GM12878 (cell line): ENCODE data around the gene PPM1A. TPM values are rescaled to one million over a fixed set of nuclear protein-coding genes. Genes with fewer than 3 reads are reported as not detected.

Experiments used
- BACH1 ChIP-seq: fragments of 450-650 bp; IDR thresholded peaks from 2 replicates; pipeline ENCODE4 v1.6.1; 2017; ENCODE audit warnings: mild to moderate bottlenecking, borderline replicate concordance
- CEBPZ ChIP-seq: fragments of 150-350 bp; IDR thresholded peaks from 2 replicates; pipeline ENCODE4 v1.6.1; 2016; ENCODE audit warnings: low read depth, low read length
- DPF2 ChIP-seq: fragments of 450-650 bp; IDR thresholded peaks from 2 replicates; pipeline ENCODE4 v1.6.1; 2017; ENCODE audit warnings: mild to moderate bottlenecking
- FOS ChIP-seq: IDR thresholded peaks from 3 replicates; pipeline ENCODE4 v1.6.1; 2011; ENCODE audit warnings: borderline replicate concordance; ENCODE audit not compliant: insufficient read length; ENCODE audit errors: extremely low read depth
- FOXM1 ChIP-seq: IDR thresholded peaks from 2 replicates; pipeline ENCODE4 v1.6.1; 2012; ENCODE audit warnings: low read depth, mild to moderate bottlenecking, inconsistent platforms, low read length, moderate library complexity
- HDAC2 ChIP-seq: fragments of 200-600 bp; sonication (generic); IDR thresholded peaks from 2 replicates; pipeline ENCODE4 v1.6.1; 2017
- IKZF2 ChIP-seq, 2 experiments: fragments of 450-650 bp; IDR thresholded peaks; 2 replicates each; pipeline ENCODE4 v1.6.1; 2017; ENCODE audit warnings: mild to moderate bottlenecking in 2 of 2, moderate library complexity in 2 of 2
- KDM1A ChIP-seq: fragments of 200-600 bp; sonication (generic); IDR thresholded peaks from 2 replicates; pipeline ENCODE4 v1.6.1; 2016; ENCODE audit warnings: borderline replicate concordance
- MAX ChIP-seq: IDR thresholded peaks from 2 replicates; pipeline ENCODE4 v1.6.1; 2012; ENCODE audit warnings: low read depth, low read length, improper control_type of control experiment
- MEF2B ChIP-seq: fragments of 450-650 bp; IDR thresholded peaks from 2 replicates; pipeline ENCODE4 v1.6.1; 2018; ENCODE audit warnings: mild to moderate bottlenecking, moderate library complexity; ENCODE audit not compliant: partially characterized antibody, poor library complexity, severe bottlenecking
- PAX5 ChIP-seq: IDR thresholded peaks from 2 replicates; pipeline ENCODE4 v1.6.1; 2011; ENCODE audit warnings: low read depth, low read length, borderline replicate concordance
- POLR2AphosphoS2 ChIP-seq: IDR thresholded peaks from 2 replicates; pipeline ENCODE4 v1.6.1; 2011; ENCODE audit warnings: low read depth, mild to moderate bottlenecking, low read length, improper control_type of control experiment, moderate library complexity
- POU2F2 ChIP-seq: IDR thresholded peaks from 3 replicates; pipeline ENCODE4 v1.6.1; 2011; ENCODE audit warnings: low read depth, mild to moderate bottlenecking, low read length, borderline replicate concordance
- RAD51 ChIP-seq: fragments of 450-650 bp; IDR thresholded peaks from 2 replicates; pipeline ENCODE4 v1.6.1; 2016; ENCODE audit warnings: moderate library complexity, mild to moderate bottlenecking, inconsistent platforms
- SMAD1 ChIP-seq: fragments of 450-650 bp; IDR thresholded peaks from 2 replicates; pipeline ENCODE4 v1.6.1; 2018; ENCODE audit warnings: mild to moderate bottlenecking, low read depth; ENCODE audit not compliant: partially characterized antibody
- TARDBP ChIP-seq: IDR thresholded peaks from 2 replicates; pipeline ENCODE4 v1.6.1; 2016; ENCODE audit warnings: borderline replicate concordance
- USF1 ChIP-seq: IDR thresholded peaks from 2 replicates; pipeline ENCODE4 v1.6.1; 2011; ENCODE audit warnings: borderline replicate concordance, low read depth, mild to moderate bottlenecking, moderate library complexity, mixed read lengths, low read length; ENCODE audit not compliant: insufficient read depth; ENCODE audit errors: extremely low read length
- WRNIP1 ChIP-seq: IDR thresholded peaks from 2 replicates; pipeline ENCODE4 v1.6.1; 2011; ENCODE audit warnings: low read depth, low read length, improper control_type of control experiment, borderline replicate concordance
- YY1 ChIP-seq: IDR thresholded peaks from 2 replicates; pipeline ENCODE4 v1.6.1; 2011; ENCODE audit warnings: low read depth, mild to moderate bottlenecking, low read length
- ZBTB40 ChIP-seq: fragments of 450-650 bp; IDR thresholded peaks from 2 replicates; pipeline ENCODE4 v1.6.1; 2016; ENCODE audit warnings: mild to moderate bottlenecking, moderate library complexity, borderline replicate concordance
- polyA plus RNA-seq, 11 experiments: library from polyadenylated mRNA; depleted of rRNA in 4 of 11; unstranded in 6 of 11; stranded (reverse) in 5 of 11; fragments of >200 nt; fragmentation: Nextera tagmentation in 4 of 11; fragmentation: Illumina TruSeq in 1 of 11; extraction: Ambion mirVana in 4 of 11; extraction: Trizol in 1 of 11; gene quantifications; 1 replicate in 1 of 11; 2 replicates in 10 of 11; pipeline versions ENCODE4 v1.2.1 to v1.2.3, GENCODE V29; 2011 to 2016; ENCODE audit warnings: inconsistent platforms in 2 of 11, missing spikeins in 2 of 11, low read depth in 1 of 11
- total RNA-seq, 4 experiments: library from RNA; depleted of rRNA in 3 of 4; stranded (reverse); fragments of >200 nt in 3 of 4; fragmentation: Illumina TruSeq in 1 of 4; extraction: Trizol in 1 of 4; gene quantifications; 2 replicates each; pipeline versions ENCODE4 v1.2.1 to v1.2.3, GENCODE V29; 2013 to 2021

PPM1A gene
- total and polyA plus RNA-seq, 10 of the 15 experiments (the other 5 are each of a cell fraction or from before 2014, with no cell fraction given) = 16.8 to 124 (median 47.0) TPM

GRCh38 chr14:60204104-60204842, 44.7 kb upstream of the PPM1A start (continued):
- TF ChIP-seq KDM1A (no peak), YY1 (peak; percentile 56; the same call in 1 of the 2 replicates), PAX5 (peak; percentile 90; the same call in 1 of the 2 replicates), CEBPZ (no peak), USF1 (no peak), IKZF2 (IDR thresholded peaks at IDR 0.05) (peak in 1 of 2 experiments; percentile 48; a peak in 1 of 4 replicates), HDAC2 (no peak), MAX (no peak), BACH1 (no peak), FOXM1 (peak; percentile 85), WRNIP1 (no peak), ZBTB40 (no peak), DPF2 (peak; percentile 66; the same call in 1 of the 2 replicates), FOS (no peak), SMAD1 (peak; percentile 48), POLR2AphosphoS2 (no peak; the same call in none of the 2 replicates), RAD51 (no peak), MEF2B (no peak), POU2F2 (peak; percentile 97), TARDBP (no peak)
